ENCODE data around the gene SESN2. TPM values are rescaled to one million over a fixed set of nuclear protein-coding genes. Genes with fewer than 3 reads are reported as not detected.

The SESN2 gene
- total RNA-seq, 4 donors from 2014 or later: 25.1 to 44.5 (median 30.5) TPM

- 39 to 83% methylated on average over 2 to 11 of the region's 11 CpGs for WGBS, 2 donors (ENCODE audit: low coverage in 1 of 2)
- intact Hi-C loops (cut with DNase I; ENCODE audit: low total_unique reads) (no loop called here), in situ Hi-C loops (cut with MboI; ENCODE audit: low pct_ligation_motif_present in 1 of 4, low pct_unique_long_range_greater_than_20kb in 1 of 4, low sequenced_read_pairs in 3 of 4) (loop anchor here in 1 of 4 donors (25.0 kb wide), 1 partner anchor 265 kb away; the partner anchor contains the start of gene RCC1)
- Histone ChIP-seq H3K27me3 (no peaks in the 10 kb centered on the region), H3K27ac (peak overlapping the region; percentile 89 to 95 (median 91)), H3K9me3 (no peaks in the 10 kb centered on the region), H3K4me1 (peaks cover 26 to 72% (median 46%) of the 10 kb centered on the region in 4 donors), H3K4me3 (peak overlapping the region in 3 of 4 donors; percentile 10 to 82 (median 36)), H3K36me3 (no peaks in the 10 kb centered on the region)
- peak; percentile 21 for DNase-seq
- TF ChIP-seq CTCF (IDR thresholded peaks at IDR 0.05) (no peak), POLR2A (IDR thresholded peaks at IDR 0.05) (no peak), POLR2AphosphoS5 (IDR thresholded peaks at IDR 0.05) (no peak), EP300 (IDR thresholded peaks at IDR 0.05; ENCODE audit: low read depth) (no peak)
These were observed 11.6 kb upstream of the SESN2 start for GRCh38 chr1:28247612-28248272.

GRCh38 chr1:28248273-28249012 lies 10.9 kb upstream of the SESN2 start:
- no peaks in the 10 kb centered on the region for H3K27me3 ChIP-seq
- WGBS, 2 donors (ENCODE audit: low coverage in 1 of 2): 0% methylated on average over 7 to 12 of the region's 12 CpGs
- H3K9me3 ChIP-seq: no peaks in the 10 kb centered on the region
- peak; percentile 89 for DNase-seq
- no peaks in the 10 kb centered on the region for H3K36me3 ChIP-seq
- H3K27ac ChIP-seq: peak overlapping the region; percentile 89 to 95 (median 91)
- intact Hi-C loops (cut with DNase I; ENCODE audit: low total_unique reads) (no loop called here), in situ Hi-C loops (cut with MboI; ENCODE audit: low pct_ligation_motif_present in 1 of 4, low pct_unique_long_range_greater_than_20kb in 1 of 4, low sequenced_read_pairs in 3 of 4) (loop anchor here in 1 of 4 donors (25.0 kb wide), 1 partner anchor 264 kb away; the partner anchor contains the start of gene RCC1)
- peaks cover 25 to 65% (median 39%) of the 10 kb centered on the region in 4 donors for H3K4me1 ChIP-seq
- peak overlapping the region in 2 of 4 donors; percentile 3 to 9 for H3K4me3 ChIP-seq
- TF ChIP-seq EP300 (IDR thresholded peaks at IDR 0.05; ENCODE audit: low read depth) (no peak), CTCF (IDR thresholded peaks at IDR 0.05) (peak; percentile 90 to 95 (median 93))

GRCh38 chr1:28249013-28249865 lies 10.1 kb upstream of the SESN2 start:
- DNase-seq: peak; percentile 50

More at GRCh38 chr1:28249013-28249865, 10.1 kb upstream of the SESN2 start:
- intact Hi-C loops (cut with DNase I; ENCODE audit: low total_unique reads): no loop called here
- Histone ChIP-seq H3K4me1 (peaks cover 22 to 57% (median 36%) of the 10 kb centered on the region in 4 donors), H3K36me3 (no peaks in the 10 kb centered on the region), H3K9me3 (no peaks in the 10 kb centered on the region), H3K27ac (peak overlapping the region; percentile 89 to 95 (median 91)), H3K4me3 (peak overlapping the region in 2 of 4 donors; percentile 3 to 9), H3K27me3 (no peaks in the 10 kb centered on the region)
- TF ChIP-seq POLR2A (IDR thresholded peaks at IDR 0.05) (no peak), POLR2AphosphoS5 (IDR thresholded peaks at IDR 0.05) (no peak), CTCF (IDR thresholded peaks at IDR 0.05) (no peak), EP300 (IDR thresholded peaks at IDR 0.05; ENCODE audit: low read depth) (no peak)
- in situ Hi-C loops (cut with MboI; ENCODE audit: low pct_ligation_motif_present in 1 of 4, low pct_unique_long_range_greater_than_20kb in 1 of 4, low sequenced_read_pairs in 3 of 4): loop anchor here in 1 of 4 donors (25.0 kb wide), 1 partner anchor 263 kb away; the partner anchor contains the start of gene RCC1
- 28 to 51% methylated on average over 2 to 3 of the region's 3 CpGs for WGBS, 2 donors (ENCODE audit: low coverage in 1 of 2)
